Thyroid gland (tissue), 4 donors: ENCODE results near the gene ITGA5.

Experiments
- POLR2A ChIP-seq, 2 donors: fragments of 450-650 bp; IDR thresholded peaks; one replicate each; pipeline ENCODE4 v1.6.1; 2017; ENCODE audit warnings: antibody characterized with exemption in 2 of 2, mild to moderate bottlenecking in 2 of 2, moderate library complexity in 1 of 2
- TF ChIP-seq, protein P1 (sequence below), 6 experiments: fragments of 200-600 bp in 3 of 6; fragments of 450-650 bp in 3 of 6; sonication (generic) in 3 of 6; IDR thresholded peaks; one replicate each; pipeline ENCODE4 v1.5.1; 2016 to 2019; ENCODE audit warnings: antibody characterized with exemption in 6 of 6, mild to moderate bottlenecking in 2 of 6, inconsistent platforms in 1 of 6, moderate library complexity in 1 of 6

DNA sequence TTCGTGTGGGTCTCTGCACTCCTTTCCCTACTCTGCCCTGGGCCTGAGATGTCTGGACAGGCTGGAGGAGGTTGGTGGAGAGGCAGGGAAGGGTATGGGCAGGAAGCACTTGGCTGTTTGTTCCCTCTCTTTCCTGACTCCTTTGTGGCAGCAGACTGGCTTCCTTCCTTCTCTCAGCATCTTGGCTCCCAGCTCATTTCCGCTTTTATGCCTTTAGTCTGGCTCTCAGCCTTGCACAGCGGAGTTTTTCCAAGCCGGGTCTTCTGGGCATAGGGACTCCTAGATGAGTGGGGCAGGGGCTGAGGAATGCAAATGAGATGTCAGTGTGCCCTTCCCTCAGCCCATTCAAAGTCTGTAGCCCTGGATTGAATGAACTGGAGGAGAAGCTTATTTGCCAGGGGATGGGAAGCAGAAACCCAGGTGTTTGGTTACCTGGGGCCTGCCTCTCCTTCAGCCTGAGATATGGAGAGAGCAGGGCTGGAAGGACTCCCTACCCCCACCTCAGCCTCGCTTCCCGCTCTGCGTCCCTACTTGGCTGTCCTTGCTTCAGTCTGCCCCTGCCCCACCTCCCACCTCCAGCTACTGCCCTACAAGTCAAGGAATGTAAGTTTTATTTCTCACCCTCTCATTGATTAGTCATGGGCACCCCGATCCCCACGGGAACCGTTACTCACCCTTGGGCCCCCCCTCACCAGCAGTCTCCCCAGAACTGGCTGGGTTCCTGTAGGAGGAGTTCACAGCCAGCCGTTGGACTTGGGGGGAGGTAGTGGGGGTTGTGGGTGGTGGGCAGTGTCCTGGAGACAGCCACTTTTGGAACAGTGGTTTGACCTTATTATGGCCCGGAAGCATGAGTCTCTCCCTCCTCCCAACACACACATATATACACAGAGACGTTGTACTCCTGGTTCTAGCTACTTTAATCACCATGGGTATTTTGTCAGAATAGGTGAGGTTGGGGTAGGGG is 9.3 kb upstream of the ITGA5 start:
- TF ChIP-seq, protein P1, sequence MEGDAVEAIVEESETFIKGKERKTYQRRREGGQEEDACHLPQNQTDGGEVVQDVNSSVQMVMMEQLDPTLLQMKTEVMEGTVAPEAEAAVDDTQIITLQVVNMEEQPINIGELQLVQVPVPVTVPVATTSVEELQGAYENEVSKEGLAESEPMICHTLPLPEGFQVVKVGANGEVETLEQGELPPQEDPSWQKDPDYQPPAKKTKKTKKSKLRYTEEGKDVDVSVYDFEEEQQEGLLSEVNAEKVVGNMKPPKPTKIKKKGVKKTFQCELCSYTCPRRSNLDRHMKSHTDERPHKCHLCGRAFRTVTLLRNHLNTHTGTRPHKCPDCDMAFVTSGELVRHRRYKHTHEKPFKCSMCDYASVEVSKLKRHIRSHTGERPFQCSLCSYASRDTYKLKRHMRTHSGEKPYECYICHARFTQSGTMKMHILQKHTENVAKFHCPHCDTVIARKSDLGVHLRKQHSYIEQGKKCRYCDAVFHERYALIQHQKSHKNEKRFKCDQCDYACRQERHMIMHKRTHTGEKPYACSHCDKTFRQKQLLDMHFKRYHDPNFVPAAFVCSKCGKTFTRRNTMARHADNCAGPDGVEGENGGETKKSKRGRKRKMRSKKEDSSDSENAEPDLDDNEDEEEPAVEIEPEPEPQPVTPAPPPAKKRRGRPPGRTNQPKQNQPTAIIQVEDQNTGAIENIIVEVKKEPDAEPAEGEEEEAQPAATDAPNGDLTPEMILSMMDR (IDR thresholded peaks at IDR 0.05): no peak
- no peak for TF ChIP-seq POLR2A (IDR thresholded peaks at IDR 0.05)
